Measurements from ENCODE around the gene ANKRD55.
"Not testable (repeated sequence)": the region's sequence is repeated elsewhere in the genome, so short reads cannot be mapped to it uniquely, and the experiment has no call there.

DNA sequence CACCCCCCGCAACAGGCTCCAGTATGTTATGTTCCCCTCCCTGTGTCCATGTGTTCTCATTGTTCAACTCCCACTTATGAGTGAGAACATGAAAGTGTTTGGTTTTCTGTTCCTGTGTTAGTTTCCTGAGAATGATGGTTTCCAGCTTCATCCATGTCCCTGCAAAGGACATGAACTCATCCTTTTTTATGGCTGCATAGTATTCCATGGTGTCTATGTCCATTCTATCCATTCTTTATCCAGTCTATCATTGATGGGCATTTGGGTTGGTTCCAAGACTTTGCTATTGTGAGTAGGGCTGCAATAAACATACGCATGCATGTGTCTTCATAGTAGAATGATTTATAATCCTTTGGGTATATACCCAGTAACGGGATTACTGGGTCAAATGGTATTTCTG is 35.6 kb upstream of the ANKRD55 start:
- not testable (repeated sequence) for TF ChIP-seq BHLHE40 (IDR thresholded peaks at IDR 0.05; ENCODE audit: borderline replicate concordance); ELF4 (IDR thresholded peaks at IDR 0.05); HDGF (IDR thresholded peaks at IDR 0.05; ENCODE audit: borderline replicate concordance); ARNT (IDR thresholded peaks at IDR 0.05)

Measured in HEK293T (cell line).